GM13977 (cell line): ENCODE measurements around the gene ATXN7L1.

Experiments
- DNase-seq: peaks from one replicate; pipeline ENCODE4 v3.0.0; 2012; ENCODE audit warnings: low spot score
- CTCF ChIP-seq: IDR thresholded peaks from 2 replicates; pipeline ENCODE4 v1.5.1; 2012; ENCODE audit warnings: mild to moderate bottlenecking, control low read depth; ENCODE audit not compliant: insufficient read depth; ENCODE audit errors: extremely low read depth, missing control alignments
- in situ Hi-C: fragments of 300-500 bp; cut with MboI; formaldehyde crosslinking; loops from one replicate; pipeline ENCODE4 v1.12.0; 2022; ENCODE audit warnings: low sequenced_read_pairs, low pct_unique_long_range_greater_than_20kb, mixed read lengths, inconsistent platforms; ENCODE audit not compliant: unreplicated experiment

The ATXN7L1 gene

DNA sequence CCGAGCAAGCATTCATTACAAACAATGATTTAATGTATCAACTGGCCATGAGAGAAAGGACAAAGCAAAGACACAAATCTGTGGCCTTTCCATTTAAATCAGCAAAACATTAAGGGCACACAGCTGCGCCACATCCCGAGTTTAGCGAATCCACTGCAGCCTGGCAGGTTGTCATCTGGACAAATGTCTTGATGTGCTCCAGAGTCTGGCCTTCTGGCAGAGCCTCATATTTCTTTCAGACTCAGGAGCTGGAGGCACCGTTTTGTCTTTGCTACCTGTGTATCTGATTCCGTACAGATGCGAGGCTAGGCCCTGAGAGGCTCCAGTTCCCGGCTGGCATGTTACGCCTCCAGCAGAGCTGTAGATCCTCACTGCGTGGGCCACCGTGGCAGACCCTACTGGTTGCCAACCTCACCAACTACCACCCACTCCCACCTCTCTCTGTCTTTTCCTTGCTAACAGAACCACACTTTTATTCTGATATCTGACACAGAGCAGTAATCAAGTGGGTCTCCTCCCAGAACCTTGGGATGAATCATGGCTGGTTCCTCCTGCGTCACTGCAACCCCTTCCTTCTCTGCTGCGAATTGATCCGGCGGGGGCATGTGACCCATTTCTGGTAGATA is 254.2 kb downstream of the ATXN7L1 start:
- no peak for TF ChIP-seq CTCF
- no peak for DNase-seq
- in situ Hi-C loops, result no loop called here

GRCh38 chr7:105621617-105622016 is 254.8 kb downstream of the ATXN7L1 start:
- DNase-seq, result no peak
- TF ChIP-seq CTCF, result no peak
- in situ Hi-C loops, result no loop called here

- no peak for DNase-seq
- in situ Hi-C loops, result no loop called here
- no peak for TF ChIP-seq CTCF
Measured at GRCh38 chr7:105621176-105621575, 255.2 kb downstream of the ATXN7L1 start.

GRCh38 chr7:105619590-105619989 is 256.8 kb downstream of the ATXN7L1 start:
- in situ Hi-C loops, result no loop called here
- DNase-seq, result no peak
- TF ChIP-seq CTCF, result no peak

GRCh38 chr7:105618016-105618296 is 258.4 kb downstream of the ATXN7L1 start:
- no peak for TF ChIP-seq CTCF
- in situ Hi-C loops, result no loop called here
- no peak for DNase-seq

DNA sequence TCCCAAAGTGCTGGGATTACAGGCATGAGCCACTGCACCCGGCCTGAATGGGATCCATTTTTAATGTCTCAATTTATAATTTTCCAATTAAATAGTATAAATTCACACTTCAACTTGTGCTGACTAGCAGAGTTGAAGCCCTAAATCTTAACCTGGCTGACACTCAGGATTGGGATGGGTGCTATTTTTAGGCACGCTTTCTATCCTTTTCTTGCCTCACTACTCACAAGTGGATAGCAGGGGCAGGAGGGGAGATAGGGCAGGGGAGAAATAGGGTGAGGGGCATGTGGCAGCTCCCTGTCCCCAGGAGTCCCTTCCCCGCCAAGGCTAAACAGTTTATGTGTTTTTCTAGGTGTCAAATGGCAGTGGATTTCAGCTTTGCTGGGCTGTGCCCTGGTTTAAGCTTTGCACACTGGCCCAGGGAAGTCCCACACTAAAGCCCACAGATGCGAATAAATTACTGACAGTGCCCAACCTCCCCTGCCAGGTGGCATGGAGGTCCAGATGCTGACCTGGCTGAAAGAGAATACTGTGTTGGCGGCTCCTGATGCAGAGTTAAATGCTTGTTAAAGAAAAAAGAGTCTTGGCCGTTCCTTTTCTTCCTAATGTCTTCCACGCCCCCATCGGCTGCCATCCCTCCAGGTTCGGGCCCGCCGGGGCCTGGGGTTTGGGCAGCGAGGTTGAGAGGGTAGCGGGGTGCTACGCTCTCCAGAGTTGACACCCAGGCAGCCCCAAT is 259.0 kb downstream of the ATXN7L1 start:
- no peak for DNase-seq
- in situ Hi-C loops, result no loop called here
- TF ChIP-seq CTCF, result no peak

DNA sequence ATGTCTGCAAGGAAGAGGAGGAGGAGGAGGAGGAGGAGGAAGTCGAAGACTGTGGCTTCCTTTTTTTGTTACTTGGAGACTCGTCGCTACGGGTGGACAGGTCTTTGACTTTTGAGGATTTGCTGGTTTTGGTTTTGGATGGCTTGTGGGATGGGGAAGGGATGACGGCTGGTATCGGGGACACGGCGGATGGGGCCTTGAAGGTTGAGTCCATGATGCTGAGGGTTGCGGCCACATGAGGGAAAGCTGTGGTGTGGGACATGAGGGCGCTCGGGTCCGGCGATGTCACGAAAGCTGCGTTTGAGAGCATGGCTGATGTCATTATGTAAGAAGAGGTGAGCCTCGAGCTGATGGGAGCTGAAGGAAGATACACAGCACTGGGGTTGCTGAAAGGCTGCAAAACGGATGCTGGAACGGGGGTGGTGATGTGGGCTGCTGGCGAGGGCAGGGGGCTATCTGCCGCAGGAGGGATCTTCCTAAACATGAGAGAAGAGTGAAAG is 262.0 kb downstream of the ATXN7L1 start:
- DNase-seq, result no peak
- no peak for TF ChIP-seq CTCF
- in situ Hi-C loops, result no loop called here
